ENCODE measurements around the gene ARHGEF4.

ARHGEF4 gene

DNA sequence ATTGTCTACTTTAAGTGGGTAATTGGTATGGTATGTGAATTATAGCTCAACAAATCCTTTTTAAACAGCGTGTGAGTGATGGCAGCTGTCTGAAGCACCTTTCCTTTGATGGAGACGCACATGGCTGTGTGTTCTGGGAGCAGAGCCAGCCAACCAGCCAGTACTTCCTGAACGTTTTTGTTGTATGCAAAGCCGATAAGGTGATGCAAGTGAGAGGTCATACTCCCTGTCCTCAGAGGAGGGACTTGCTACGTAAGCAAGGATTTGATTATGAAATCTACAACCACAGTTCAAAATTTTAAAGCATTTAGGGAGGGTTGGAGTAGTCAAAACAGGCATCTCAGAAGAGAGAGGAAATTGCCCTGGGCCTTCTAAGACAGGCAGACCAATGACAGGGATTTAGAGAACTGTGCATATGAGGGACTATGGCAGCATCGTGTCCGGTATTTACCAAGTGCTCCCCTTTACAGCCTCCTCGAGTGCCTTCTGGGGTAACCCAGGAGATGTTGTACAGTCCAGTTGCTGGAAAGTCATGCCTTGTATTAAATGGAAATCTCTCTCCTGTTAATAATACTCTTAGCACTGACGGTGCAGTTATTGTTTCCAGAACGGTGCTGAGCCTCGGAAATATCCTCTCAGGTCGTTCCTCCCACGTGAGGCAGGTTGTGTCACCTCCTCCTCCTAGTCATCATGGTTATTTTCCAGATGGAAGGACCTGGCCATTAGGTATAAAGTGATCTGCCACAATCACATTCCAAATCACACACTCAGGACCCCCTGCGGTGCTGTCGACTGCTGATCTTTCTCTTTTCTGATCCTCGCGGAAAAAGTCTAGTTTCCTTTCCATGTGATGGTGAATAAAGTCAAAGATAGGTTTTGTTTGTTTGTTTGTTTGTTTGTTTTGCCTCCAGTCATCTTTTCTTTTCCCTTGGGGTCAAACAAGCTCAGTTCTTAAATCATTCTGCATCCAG, 28.4 kb downstream of the ARHGEF4 start:
- no peak for DNase-seq

DNA sequence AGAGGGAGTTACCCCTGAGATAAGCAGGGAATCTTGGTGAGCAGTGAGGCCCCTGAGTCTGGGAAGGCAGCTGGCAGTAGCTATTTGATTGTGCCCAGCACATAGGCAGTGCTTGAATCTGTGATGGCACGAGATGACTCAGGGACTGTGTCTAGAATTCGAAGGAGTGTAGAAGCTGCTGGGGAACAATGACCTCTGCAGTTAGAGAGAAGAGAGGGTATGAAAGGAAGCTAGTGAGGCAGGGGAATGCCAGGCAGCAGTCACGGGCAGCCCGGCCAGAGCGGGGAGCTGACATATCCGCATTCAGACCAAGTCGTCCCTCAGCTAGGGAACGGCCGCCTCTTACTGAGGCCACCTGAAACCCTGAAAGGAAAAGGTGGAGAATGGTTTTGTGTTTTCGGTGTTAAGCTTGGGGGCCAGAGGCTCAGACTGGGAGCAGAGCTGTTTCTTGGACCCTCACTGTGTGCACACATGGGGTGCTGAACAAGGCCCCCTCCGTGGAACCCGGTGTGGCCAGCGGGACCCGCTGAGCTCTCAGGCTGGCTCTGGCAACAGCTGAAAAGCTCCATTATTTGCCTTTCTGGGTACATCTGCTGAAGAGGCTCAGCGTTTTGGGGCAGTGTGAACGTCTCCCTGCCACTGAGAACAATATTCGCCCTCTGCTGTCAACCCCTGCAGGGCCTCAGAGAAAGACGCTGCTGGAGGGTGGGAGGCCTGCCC, 32.9 kb downstream of the ARHGEF4 start:
- no peak for DNase-seq

DNA sequence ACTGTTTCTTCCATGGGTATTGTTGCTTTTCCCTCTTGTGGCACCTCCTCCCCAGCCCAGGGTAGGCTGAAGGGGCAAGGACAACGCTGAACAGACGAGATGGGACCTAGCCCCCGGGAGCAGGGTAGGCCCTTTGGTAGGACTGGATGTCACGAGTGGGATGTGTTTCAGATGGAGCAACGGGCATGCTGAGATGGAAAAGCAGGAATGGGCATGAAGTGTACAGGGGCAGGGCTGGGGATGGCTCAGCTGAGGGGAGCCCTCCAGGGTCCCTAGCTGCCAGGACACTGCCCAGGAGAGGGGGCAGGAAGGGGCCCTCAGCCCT, 33.4 kb downstream of the ARHGEF4 start:
- no peak for DNase-seq

DNA sequence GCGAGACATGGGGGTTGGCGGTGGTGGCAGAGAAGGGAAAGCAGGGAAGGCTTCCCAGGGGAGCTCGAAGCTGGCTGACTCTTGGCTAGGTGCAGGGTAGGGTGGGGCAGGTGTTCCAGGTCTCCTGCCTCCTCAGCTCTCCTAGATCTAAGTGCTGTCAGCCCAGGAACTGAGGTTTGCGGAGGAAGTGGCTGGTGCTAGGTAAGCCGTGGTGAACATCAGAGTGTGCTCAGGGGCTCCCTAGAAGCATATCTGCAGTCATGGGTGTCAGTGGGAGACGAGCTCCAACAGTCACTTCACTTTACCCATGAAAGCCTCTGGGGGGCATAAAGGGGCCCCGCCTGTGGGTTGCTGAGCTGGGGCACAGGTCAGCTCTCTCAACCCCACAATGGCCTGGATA, 34.1 kb downstream of the ARHGEF4 start:
- DNase-seq, result no peak

DNA sequence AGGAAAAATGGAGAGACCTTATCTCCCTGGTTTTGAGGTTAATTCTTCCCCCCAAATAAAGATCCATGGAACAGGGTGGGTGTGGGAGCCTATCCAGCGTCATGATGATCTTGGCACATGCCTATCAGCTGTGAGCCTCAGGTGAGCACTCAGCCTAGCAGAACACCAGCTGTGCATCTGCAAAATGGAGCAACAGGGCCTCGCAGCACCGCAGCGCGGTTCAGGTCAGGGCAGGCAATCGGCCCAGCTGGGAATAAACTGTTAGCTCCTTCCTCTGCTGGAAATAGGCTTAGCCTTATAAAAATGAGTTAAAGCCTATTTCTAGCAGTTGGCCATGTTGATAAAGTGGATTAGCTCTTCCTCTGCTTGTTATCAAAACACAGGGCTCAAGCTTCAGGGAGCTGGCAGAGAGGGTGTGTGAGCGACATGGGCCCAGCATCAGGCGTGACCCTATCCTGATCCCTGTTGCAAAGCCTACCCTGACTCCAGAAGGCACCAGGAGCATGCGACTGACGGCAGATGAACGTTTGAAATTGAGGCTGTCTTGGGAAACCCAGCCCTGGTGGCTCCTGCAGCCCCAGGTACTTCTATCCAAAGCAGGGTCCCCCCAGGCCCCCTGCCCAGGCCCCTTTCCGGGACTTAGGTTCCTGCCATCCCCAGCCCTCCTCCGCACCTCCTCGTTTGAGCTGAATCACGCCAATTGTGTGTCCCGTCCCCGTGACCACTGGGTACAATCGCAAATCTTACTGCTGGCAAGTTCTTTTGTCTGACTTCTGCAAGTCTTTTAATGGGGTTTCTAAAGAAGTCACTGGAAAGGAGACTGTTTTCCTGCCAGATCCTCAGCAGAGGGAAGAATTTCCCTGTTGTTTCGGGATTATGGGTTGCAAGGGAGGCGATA, 35.4 kb downstream of the ARHGEF4 start:
- no peak for DNase-seq

DNA sequence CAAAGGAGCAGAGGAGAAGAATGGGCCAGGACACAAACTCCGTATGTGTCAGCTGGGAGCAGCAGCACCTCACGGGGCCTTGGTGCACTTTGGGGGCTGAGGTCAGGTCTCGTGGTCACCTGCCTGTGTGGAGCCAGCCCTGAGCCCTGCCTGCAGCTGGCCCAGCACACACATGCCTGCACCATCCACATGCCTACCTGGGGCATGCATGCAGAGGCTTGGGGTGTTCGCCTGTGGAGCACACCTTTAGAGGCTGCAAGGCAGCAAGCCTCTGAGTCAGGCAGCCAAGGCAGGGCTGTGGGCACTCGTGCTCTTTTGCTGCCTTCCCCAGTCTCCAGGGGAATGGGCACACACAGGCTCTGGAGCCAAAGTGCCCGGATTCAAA, 36.0 kb downstream of the ARHGEF4 start:
- DNase-seq, result no peak

DNA sequence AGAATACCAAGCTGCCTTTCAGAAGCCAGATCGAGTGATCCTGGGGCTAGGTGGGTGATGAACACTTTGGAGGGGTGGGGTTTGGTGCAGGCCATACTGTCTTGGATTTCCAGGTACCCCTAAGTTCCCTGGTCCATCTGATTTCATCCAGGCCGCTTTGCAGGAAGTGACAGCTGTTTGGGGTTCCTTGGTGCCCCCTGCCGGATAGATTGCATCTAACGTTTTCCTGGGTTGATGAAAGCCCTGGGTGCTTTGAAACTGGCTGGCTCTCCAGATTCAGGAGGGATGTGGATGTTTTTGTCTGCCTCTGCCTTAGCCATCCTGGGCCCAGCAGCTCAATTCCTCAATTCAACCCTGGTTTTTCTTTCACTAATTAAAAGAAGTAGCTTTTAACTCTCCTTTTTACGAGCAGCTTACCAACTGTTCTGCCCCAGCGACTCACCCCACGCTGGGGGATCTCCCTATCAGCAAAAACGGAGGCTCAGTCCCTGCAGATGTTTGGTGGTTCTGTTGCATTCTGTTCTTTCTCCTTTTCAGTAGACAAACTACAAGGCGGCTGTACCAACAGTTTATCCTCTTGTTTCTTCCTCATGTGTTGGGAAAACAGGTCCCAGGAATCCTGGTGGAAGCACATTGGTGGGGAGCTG, 37.1 kb downstream of the ARHGEF4 start:
- peak; percentile 71 for DNase-seq

DNA sequence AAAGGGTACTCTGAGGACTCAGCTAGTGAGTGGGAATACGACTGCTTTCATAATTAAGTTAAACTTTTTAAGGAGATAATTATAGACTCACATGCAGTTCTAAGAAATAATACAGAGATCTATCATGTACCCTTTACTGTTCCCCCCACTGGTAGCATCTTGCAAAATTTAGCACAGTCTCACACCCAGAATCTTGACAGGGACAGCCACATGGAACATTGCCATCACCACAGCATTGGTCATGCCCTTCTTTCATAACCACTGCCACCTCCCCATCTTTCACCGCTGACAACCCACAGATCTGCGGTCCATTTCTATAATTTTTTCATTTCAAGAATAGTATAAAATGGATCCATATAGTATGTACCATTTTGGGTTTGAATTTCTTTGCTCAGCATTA, 37.8 kb downstream of the ARHGEF4 start:
- DNase-seq, result no peak

DNA sequence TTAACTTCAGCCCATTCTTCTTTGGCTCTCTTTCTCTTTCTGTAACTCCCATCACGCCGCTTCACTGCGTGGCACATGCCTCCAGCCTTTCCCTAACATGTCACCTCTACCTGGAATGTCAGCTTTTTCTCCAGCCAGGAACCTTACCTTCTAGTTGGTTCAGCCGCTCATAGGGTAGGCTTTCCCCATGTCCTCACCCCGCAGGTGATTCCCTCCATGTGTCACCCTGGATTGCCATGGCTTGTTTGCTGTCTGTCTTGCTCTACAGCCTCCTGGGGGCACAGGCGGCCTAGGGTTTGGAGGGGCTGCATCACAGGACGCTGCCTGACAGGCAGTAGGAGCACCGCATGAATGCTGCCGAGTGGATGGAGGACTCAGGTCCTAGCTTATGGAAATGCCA, 39.2 kb downstream of the ARHGEF4 start:
- no peak for DNase-seq

DNA sequence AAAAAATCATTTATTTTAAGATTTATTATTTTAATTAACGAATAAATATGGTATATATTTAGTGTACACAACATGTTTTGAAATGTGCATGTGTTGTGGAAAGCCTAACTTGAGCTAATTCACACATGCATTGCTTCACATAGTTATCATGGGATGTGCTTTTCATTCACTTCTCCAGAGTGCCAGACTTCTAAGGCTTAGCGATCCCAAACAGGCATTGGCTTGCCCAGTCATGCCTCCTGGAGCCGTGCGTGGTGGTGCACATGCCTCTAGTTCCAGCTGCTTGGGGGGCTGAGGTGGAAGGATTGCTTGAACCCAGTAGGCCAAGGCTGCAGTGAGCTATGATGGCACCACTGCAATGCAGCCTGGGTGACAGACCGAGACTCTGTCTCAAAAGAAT, 40.5 kb downstream of the ARHGEF4 start:
- DNase-seq, result no peak

DNA sequence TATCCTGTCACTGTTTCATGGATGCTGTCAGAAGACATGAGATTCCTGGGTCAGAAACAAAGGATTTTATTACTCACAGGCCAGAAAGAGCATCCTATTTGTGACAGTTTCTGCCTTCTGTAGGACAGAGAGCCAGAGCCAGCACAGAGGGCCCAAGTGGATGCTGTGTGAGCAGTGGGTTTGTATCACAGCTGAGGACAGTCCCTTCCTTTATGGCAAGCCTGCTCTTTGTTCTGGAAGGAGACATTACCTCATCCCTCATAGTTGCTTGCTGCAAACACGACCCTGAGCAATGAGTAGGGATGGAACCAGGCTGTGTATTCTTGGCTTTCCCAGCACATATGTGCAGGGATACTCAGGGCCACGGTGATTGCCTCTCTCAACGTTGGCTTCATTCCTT, 41.6 kb downstream of the ARHGEF4 start:
- no peak for DNase-seq

DNA sequence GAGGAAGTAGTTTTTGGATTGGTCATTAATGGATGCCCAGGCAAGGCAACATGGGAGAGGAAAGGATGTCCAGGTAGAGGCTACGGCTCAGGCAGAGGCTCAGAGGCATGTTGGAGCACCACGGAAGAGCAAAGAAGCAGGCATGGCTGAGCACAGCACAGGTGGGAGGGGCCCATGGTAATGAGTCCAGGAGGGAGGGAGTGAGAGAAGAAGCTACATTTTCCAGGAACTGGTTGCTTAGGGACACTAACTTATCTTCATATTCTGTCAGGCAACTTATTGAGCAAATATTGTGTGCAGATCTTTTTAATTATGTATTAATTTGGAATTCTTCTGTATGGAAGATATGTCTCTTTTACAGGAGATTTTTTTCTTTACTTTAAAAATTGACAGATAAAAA, 42.2 kb downstream of the ARHGEF4 start:
- no peak for DNase-seq

DNA sequence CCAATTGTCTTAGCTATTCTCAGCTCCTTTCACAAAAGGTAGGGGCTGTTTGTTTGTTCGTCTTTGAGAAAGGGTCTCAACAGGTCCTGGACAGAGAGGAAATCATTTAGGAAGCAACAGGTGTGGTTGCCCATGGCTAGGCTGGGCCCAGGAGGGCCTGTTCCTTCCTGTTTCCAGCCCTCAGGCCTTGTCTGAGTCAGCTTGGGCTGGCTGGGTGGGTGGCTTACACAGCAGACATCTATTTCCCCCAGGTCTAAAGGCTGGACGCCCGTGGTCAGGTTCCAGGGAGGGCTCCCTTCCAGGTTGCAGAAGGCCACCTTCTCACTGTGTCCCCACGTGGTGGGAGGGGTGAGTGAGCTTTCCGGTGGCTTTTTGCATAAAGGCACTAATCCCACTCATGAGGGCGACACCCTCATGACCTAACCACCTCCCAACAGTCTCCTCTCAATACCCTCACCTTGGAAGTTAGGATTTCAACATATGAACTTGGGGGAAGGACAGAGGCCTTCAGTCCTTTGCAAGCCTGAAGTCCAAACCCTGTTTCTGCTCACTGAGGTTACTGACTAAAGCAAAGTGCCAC, 45.5 kb downstream of the ARHGEF4 start:
- DNase-seq, result no peak

DNA sequence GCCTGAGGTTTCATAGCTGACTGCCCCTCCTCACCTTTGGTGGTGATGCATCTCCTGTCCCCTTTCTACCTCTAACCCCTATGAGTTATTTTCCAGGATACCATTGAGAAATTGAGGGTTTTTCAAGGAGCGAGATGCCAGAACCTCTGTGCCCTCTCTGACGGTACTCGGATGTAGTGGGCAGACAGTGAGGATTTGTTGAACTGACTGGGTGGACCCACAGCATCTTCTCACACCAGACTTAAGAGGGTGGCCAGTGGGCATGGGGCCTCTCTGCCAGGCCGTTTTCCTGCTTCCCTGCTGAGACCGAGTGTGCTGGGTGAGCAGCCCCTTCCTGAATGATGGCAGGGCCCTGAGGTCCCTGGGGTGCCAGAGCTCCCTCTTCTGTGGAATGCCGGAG, 46.3 kb downstream of the ARHGEF4 start:
- no peak for DNase-seq

DNA sequence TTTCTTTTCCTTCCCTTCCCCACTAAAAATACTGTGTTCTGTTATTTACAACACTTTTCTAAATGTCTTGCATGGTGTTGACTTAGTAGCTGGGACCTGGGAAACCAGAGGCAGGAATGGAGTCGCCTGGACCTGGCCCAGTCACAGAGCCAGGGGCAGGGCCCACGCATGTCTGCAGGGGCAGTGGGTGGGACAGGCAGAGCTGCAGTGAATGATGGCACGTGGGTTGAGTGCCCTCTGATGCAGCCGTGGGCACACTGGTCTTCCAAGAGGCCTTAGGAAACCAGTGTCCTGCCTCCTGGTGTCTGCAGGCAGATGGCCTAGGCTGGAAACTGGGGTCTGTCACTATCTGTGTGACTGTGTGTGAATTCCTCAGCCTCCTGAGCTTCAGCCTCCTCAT, 46.8 kb downstream of the ARHGEF4 start:
- no peak for DNase-seq

DNA sequence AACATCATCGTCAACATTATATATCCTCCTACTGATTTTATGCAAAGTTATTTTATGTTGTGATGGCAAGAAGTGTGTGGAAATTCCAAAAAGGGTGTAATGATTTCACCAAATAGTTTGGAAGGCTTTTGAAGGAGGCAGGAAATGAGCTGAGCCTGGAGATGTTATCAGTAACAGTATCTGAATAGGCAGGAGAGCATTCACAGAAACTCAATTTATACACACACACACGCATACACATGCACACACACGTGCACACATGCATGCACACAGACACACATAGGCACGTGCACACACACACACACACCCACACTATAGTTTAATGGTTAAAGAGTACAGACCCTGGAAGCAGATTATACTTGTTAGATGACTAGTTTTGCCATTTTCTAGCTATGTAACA, 47.3 kb downstream of the ARHGEF4 start:
- no peak for DNase-seq

DNA sequence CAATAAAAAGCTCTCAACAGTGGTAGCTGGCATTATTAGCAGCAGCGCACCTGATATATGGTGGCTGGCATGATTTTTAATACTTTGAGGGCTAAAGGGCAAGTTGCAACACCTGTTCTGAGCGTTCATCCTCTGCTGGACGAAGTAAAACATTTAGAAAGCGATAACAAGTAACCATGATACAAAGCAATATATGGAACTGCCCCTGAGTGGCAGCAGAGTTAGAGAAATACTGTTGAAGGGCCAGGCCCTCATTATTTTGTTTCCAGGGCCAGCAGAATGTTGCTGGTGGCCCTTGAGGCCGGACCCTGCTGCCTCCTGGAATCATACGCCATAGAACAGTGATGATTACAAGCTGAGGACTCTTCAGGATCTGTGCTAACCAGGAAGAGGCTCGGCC, 47.8 kb downstream of the ARHGEF4 start:
- DNase-seq, result no peak

DNA sequence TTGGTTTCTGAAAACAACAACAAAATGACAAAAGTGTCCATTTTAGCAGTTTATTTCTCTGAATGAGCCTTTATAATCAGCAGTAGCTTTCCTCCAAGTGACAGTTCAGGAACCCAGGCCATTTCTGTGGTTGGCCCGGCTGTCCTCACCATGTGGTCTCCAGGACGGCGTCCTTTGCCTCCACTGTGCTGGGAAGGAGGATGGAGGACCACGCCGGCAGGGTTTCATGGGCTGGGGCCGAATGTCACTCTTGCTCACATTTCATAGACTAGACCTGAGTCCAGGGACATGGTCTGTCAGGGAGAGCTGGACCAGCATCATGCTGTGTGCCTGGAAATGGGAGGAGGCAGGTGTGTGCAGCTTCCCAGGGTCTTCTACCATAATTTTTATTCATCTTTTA, 50.9 kb downstream of the ARHGEF4 start:
- DNase-seq, result no peak

DNA sequence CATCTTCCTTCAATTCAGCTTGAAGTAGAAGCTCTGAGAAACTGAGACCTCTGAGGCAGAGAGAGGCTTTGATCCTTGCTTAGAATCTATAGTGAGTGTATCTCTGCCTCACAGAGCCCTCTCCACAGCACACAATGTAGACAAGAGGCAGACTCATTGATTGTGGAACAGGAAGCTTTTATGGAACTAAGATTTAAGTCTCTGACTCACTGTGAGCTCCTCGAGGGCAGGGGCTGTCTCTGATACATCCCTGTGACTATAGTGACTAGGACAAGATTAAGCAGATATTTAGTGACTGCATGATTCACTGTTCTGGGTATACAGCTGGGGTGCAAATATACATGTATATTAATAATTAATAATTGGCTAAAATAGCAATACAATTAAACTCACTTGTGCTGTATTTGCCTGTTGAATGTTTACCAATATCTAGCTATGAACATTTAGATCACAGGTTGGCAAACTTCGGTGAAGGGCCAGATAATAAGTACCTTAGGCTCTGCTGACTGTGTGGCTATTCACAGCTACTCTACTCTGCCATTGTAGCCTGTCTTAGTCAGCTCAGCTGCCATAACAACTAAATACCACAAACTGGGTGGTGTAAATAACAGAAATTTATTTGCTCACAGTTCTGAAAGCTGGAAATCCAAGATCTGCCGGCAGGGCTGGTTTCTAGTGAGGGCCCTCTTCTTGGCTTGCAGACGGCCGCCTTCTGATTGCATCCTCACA, 54.4 kb downstream of the ARHGEF4 start:
- no peak for DNase-seq

DNA sequence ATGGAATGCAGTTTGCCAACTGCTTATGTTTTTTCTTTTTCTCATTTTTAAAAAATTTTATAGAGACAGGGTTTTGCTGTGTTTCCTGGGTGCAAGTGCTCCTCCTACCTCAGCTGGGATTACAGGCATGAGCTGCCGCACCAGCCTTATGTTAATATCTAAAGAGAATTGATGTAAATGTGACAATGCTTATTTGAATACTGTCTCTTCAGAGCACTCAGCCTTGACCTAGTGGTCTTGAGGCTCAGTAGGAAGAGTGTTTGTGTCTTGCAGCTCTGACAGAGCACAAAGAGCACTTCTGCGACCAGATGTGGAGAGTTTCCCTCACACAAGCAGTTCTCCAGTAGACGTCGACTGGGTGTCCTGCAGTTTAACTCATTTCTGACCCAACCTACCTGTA, 55.3 kb downstream of the ARHGEF4 start:
- DNase-seq, result no peak

Measured in CD4-positive, alpha-beta T cell treated with Interleukin-17A for 1 hour (primary cell).